ENCODE results near the gene TMEM168. TPM values are rescaled to one million over a fixed set of nuclear protein-coding genes. Genes with fewer than 3 reads are reported as not detected.
A peak's percentile ranks its signal among the peaks of the same experiment; 100 is the strongest.
"Not testable (repeated sequence)": the region's sequence is repeated elsewhere in the genome, so short reads cannot be mapped to it uniquely, and the experiment has no call there.

The TMEM168 gene, protein sequence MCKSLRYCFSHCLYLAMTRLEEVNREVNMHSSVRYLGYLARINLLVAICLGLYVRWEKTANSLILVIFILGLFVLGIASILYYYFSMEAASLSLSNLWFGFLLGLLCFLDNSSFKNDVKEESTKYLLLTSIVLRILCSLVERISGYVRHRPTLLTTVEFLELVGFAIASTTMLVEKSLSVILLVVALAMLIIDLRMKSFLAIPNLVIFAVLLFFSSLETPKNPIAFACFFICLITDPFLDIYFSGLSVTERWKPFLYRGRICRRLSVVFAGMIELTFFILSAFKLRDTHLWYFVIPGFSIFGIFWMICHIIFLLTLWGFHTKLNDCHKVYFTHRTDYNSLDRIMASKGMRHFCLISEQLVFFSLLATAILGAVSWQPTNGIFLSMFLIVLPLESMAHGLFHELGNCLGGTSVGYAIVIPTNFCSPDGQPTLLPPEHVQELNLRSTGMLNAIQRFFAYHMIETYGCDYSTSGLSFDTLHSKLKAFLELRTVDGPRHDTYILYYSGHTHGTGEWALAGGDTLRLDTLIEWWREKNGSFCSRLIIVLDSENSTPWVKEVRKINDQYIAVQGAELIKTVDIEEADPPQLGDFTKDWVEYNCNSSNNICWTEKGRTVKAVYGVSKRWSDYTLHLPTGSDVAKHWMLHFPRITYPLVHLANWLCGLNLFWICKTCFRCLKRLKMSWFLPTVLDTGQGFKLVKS
- polyA plus RNA-seq (ENCODE audit: insufficient read length in 4 of 4): 10 to 100 TPM; 37.7 to 48.7 (median 45.8) TPM

GRCh38 chr7:112789817-112790585 lies at the start of gene TMEM168:
TMEM168 (minus strand) TSS chr7:112790393; CDS start chr7:112784825, 5,568 bp downstream.
- peak; percentile 63 to 79 (median 65) for DNase-seq (ENCODE audit: low read depth in 4 of 4, low spot score in 3 of 4)

- not testable (repeated sequence) for DNase-seq (ENCODE audit: low read depth in 4 of 4, low spot score in 3 of 4)
Measured at GRCh38 chr7:112835928-112836327, 45.7 kb upstream of the TMEM168 start.

DNA sequence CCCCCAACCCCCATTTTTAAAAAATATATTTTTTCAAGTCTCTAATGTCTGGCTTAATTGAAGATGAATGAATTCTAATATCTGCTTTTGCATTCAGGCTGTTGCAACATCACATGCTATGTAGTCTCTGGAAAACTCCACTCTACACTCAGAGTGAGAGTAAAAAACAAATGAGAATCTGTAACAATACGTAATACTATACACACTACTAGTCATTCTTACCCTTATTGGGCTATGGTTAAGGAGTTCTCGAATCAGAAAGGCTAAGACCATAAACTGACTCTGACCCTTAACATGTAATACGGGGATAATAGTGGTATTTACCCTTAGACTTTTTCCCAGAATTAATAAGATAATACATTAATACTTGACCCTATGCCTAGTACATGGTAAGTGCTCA lies 42.9 kb upstream of the TMEM168 start:
- DNase-seq (ENCODE audit: low read depth in 4 of 4, low spot score in 3 of 4): no peak

- DNase-seq (ENCODE audit: low read depth in 4 of 4, low spot score in 3 of 4): no peak
Measured at GRCh38 chr7:112830769-112831168, 40.6 kb upstream of the TMEM168 start.

DNA sequence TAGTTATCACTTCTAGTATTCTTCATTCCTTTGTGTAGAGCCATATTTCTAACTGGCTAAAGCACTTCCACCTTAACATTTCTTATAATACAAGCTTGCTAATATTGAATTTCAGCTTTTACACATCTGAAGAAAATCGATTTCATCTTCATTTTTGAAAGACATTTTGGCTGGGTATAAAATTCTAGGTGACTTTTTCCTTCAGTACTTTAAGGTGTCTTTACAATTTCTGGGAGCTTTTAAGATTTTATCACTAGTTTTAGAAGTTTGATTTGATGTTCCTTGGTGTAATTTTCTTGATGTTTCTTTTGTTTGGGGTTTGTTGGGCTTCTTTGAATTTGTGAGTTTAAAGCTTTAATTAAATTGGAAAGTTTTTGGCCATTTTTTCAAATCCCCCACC lies 38.5 kb upstream of the TMEM168 start:
- no peak for DNase-seq (ENCODE audit: low read depth in 4 of 4, low spot score in 3 of 4)

- no peak for DNase-seq (ENCODE audit: low read depth in 4 of 4, low spot score in 3 of 4)
Measured at GRCh38 chr7:112821345-112821744, 31.2 kb upstream of the TMEM168 start.

GRCh38 chr7:112819536-112819935 lies 29.3 kb upstream of the TMEM168 start:
- no peak for DNase-seq (ENCODE audit: low read depth in 4 of 4, low spot score in 3 of 4)

GRCh38 chr7:112806156-112806555 lies 16.0 kb upstream of the TMEM168 start:
- no peak for DNase-seq (ENCODE audit: low read depth in 4 of 4, low spot score in 3 of 4)

DNA sequence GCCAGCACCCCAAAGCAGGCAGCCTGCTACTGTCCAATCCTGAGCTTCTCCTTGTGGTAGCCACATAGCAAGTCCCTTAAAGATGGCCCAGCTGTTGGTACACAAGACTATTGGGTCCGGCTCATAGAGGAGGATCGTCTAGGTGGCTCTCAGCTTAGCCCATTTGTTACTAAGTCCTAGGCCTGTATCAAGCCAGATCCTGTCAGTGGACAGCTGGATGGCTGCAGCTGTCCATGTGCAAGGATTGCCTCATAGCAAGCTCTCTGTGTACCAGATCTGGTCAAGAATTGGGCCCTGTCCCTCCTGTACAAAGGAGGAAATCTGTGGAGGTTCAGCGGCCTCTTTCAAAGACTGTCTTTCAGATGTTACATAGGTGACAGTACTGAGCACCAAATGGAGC lies 12.2 kb upstream of the TMEM168 start:
- no peak for DNase-seq (ENCODE audit: low read depth in 4 of 4, low spot score in 3 of 4)

GRCh38 chr7:112800486-112800885 lies 10.3 kb upstream of the TMEM168 start:
- DNase-seq (ENCODE audit: low read depth in 4 of 4, low spot score in 3 of 4): no peak

DNA sequence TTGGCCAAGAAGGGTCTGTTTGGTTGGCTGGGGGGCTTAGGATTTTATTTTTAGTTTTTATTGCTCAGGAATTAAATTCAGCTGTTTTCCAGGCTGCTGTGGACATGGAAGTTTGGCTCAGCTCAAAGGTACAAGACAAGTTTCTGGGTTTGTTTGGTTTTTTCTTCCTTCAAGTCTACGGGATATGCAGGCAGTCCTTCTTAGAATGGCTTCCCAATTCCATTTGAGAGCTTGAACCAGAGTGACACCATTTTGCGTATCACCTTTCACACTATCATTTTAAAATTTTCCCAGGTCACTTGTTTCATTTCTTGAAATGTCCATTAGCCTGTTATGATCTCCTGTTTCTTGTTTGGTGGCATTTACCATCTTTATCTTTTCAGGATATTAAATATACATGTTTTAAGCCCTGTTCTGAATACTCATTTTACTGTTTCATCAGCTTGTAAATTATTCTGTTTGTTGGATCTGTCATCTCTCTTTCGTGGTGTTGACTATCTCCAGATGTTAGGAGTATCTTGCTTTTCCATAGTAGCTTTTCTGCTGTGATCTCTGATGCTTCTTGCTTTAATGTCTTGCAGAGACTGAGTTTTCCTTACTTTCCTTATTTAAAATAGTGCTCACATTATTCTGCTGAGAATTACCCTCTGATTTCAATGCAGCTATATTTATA lies 9.4 kb upstream of the TMEM168 start:
- no peak for DNase-seq (ENCODE audit: low read depth in 4 of 4, low spot score in 3 of 4)

- no peak for DNase-seq (ENCODE audit: low read depth in 4 of 4, low spot score in 3 of 4)
Measured at GRCh38 chr7:112798274-112799159, 8.3 kb upstream of the TMEM168 start.

- DNase-seq (ENCODE audit: low read depth in 4 of 4, low spot score in 3 of 4): not testable (repeated sequence)
Measured at GRCh38 chr7:112796552-112796951, 6.4 kb upstream of the TMEM168 start.

DNA sequence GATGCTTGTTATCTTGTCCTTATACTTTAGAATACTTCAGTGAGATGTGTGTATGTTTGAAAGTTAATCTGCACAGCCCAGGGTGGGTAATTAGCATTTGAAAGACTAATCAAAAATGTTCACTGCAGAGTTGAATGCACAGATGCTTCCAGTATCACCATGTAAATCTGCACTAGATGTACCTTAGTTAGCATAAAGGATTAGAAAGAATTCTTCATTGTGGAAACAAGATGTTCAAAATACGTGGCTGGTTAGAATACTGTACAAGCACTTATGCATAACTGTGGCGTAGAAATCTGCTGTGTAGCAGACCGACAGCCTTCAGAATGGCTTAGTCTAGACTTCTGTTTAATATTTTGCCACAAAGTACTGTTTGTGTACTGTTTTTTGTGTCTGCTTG lies 2.2 kb upstream of the TMEM168 start:
- no peak for DNase-seq (ENCODE audit: low read depth in 4 of 4, low spot score in 3 of 4)

- DNase-seq (ENCODE audit: low read depth in 4 of 4, low spot score in 3 of 4): no peak
Measured at GRCh38 chr7:112791465-112792168, 1.4 kb upstream of the TMEM168 start.

GRCh38 chr7:112790586-112791003 lies 402 bp upstream of the TMEM168 start:
- no peak for DNase-seq (ENCODE audit: low read depth in 4 of 4, low spot score in 3 of 4)

GRCh38 chr7:112789453-112789816 lies 758 bp downstream of the TMEM168 start:
- DNase-seq (ENCODE audit: low read depth in 4 of 4, low spot score in 3 of 4): no peak

DNA sequence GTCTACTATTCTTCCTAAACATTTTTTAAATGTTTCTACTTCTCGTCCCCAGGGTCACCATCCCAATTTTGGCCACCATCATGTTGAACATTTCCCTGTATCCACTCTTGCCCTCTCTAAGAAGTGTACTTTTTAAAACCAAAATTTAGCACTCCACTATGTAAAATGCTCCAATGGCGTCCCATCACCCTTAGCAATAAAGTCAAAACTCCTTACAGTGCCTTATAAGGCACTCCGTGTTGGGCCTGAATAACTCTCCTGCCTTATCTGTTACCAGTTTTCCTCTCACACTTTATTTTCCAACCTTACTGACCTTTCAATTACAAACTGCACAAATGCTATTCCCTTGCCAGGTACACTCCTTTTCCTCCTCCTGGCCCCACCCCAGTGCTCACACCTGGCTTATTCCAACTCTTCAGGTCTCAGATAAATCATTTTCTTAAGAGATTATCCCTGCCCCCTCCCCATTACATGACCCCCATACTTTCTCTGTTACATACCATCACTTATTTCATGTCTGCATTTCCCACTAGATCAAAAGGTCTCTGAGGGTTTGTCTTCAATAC lies 1.3 kb downstream of the TMEM168 start:
- DNase-seq (ENCODE audit: low read depth in 4 of 4, low spot score in 3 of 4): no peak

- no peak for DNase-seq (ENCODE audit: low read depth in 4 of 4, low spot score in 3 of 4)
Measured at GRCh38 chr7:112784603-112785002, 5.6 kb downstream of the TMEM168 start.

Data from left renal pelvis (tissue), 4 donors.